PC-9 (cell line): ENCODE data around the gene CARD11.

Source experiments
- CTCF ChIP-seq: fragments of 200-600 bp; sonication (generic); conservative IDR thresholded peaks from 2 replicates; pipeline ENCODE4 v1.6.1; 2017; ENCODE audit warnings: mixed run types, antibody characterized with exemption, mild to moderate bottlenecking, moderate library complexity
- EZH2 ChIP-seq: fragments of 200-600 bp; sonication (generic); IDR thresholded peaks from 2 replicates; pipeline ENCODE4 v1.8.0; 2017; ENCODE audit warnings: antibody characterized with exemption, low read depth

- TF ChIP-seq CTCF = no peak
- TF ChIP-seq EZH2 = no peak
Observed at GRCh38 chr7:2864204-2864985, 179.3 kb downstream of the CARD11 start.
